GM21447 (cell line): ENCODE measurements around the gene IRAK2.

ENCODE experiments used
- ATAC-seq: cut with Tn5 transposase; IDR thresholded peaks from one replicate; pipeline ENCODE4 v1.9.1; 2021; ENCODE audit not compliant: unreplicated experiment

Gene IRAK2

DNA sequence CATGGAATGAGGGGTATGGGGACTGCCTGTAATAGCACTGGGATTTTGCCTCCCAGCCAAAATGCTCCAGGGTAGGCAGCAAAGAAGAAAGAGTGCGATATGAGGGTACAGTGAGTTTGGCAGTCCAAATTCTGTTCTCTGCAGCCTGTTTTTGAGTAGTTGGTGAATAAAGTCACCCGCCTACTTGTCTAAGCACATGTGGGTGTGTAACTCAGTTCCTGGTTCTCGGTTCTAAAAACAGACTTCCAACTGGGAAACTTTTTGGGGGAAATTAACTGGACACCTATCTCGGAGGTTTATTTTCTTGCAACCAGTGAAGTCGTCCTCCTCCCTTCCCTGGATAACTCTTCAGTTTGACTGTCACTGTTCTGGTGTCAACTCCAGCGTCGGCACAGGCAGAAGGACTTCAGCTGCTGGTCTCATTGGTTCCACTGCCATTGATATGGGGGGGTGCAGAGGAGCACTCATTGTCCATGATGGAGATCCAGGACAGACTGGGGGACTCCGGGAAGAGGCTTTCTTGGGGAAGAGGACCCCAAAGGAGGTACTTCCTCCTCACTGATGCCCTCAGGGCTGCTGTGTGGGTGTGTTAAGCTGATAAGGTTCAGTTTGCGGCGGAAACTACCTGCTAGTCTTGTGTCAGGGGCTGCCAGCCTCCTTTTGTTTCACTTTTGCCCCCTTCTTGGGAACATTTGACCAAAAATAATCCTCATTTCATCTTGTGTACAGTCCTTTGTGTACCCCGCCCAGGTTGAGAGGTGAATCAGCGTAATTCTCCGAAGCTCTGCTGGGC is 114.9 kb downstream of the IRAK2 start:
- ATAC-seq = no peak

DNA sequence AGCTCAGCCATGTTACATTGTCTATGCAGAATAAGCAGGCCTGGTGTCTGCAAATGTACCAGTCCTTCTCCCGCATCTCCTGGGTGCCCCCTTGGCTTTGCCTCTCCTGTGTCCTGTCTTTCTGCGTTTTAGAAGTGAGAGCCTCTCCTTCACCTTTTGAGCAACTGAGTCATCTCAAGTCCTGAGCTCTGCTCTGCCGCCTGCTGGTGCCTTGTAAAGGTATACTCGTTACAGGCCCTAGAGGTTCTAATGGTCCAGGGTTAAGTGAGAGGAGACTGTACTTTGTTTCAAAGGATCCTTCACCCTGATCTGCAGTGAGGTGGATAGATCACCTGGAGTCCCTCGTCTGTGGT is 115.4 kb downstream of the IRAK2 start:
- no peak for ATAC-seq

DNA sequence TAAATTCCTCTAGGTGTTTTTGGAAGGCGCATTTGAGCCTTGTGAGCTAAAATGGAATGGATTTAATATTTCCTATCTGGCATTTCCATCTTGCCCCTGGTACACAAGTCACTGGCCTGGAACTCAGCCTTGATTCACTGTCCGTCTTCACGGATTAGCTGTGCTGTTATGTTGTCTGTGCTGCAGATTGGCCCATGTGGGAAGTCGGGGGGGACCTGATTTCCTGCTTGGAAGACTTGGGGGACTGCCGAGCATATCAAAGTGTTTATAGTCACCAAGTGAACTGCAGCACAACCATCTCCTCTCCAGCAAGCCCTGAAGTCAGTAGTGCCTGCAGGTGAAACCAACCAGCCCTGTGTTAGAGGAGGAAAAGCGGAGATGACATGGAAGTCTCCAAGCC is 115.9 kb downstream of the IRAK2 start:
- no peak for ATAC-seq

DNA sequence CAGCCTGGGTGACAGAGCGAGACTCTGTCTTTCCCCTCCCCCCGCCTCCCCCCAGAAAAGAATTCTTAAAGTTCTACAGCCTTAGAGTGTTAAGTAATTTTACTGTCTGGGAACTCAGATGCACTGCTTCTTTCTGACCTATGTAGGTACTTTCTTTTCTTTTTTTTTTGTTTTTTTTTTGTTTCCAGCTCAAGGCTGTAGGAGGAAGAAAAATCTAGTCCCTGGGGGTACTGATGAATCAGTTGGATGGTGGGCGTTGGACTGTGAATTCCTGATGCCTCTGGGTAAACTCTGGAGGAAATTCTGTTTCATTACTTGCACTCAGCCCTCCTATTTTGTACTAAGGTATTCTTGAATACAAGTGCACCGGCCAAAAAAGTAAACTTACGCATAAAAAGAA is 117.2 kb downstream of the IRAK2 start:
- ATAC-seq = no peak

DNA sequence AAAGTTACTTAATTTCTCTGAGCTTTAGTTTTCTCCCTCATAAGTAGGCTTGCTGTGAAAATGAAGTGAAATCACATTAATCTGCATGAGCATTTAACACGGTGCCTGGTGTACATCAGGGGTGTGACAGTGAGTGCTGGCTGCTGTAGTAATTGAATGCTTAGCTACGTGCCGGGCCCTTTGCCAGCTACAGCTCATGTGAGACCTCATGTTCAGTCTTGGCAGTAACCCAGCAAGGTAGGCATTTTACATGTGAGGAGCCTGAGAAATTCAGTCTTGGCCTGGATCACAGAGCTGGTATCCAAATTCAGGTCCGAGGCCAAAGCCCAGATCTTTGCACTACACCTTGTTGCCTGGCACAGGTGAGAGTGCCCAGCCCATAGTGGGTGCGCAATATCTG is 118.9 kb downstream of the IRAK2 start:
- no peak for ATAC-seq

DNA sequence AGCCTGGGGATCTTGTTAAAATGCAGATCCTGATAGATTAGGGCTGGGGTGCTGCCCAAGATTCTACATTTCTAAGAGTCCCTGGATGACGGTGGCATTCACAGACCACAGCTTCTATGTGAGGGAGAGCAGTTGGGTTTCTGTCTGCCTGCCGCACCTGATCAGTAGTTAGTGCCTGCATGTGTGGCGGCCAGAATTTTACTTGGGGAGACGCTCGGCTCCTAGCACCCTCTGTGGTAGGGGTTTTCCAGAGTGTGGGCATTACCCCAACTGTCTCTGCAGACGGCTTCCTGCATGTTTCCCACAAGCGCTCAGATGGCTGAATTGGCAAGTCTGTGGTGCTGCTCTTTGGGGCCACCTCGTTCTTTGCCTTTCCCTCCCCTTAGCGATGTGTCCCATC is 119.8 kb downstream of the IRAK2 start:
- no peak for ATAC-seq

DNA sequence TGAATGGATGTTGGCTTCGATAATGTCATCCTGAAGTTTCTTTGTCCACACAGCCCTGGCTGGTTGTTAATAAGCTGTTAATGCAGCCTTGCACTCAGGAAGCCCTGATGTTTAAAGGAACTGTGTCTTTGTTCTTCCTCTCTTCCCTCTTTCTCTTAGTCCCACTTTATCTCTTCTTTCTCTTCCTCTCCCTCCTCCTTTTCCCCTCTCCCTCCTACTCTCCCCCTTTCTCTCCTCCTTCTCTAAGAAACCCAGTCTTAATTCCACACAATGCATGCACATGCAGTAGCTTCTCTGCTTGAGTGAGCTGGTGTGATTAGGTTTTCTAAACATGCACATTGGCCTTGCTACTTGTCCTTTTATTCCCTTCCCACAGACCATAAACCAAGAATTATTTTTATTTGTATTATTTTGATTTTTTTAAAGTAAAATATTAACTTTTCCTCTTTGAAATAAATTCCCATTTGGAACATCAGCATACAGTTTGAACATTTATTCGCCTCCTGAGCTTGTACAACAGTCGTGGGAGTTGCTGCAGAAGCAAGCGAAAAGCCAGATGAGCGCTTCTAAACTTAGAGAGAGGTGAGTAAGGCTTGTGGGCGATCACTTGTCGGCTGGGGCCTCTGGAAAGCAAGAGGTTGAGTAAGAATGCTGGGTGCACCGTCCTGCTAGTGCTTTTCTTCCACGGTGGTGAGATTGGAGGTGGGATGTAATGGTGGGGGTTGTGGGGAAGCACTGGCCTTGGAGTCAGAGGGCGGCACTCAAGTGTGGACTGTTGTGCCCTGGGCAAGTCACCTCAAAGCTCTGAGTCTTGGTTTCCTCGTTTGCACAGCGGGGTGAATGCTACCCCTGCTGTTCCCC is 120.8 kb downstream of the IRAK2 start:
- no peak for ATAC-seq

DNA sequence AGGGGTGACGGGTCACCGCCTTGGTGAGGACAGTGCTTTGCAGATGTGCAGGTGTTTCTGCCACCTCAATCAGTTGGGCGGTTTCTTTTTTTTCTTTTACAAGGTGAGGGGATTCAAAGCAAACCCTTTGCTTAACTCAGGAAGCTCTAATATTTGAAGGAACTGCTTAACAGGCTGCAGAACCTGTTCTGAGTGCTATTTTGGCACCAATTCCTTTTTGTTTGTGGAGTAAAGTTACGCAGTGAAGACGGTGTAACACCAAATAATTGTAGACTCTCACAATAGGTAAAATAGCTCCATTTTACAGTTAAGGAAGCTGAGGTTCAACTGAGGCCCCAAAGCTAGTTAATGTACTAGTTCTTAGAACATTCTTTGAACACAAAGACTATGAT is 121.4 kb downstream of the IRAK2 start:
- no peak for ATAC-seq

DNA sequence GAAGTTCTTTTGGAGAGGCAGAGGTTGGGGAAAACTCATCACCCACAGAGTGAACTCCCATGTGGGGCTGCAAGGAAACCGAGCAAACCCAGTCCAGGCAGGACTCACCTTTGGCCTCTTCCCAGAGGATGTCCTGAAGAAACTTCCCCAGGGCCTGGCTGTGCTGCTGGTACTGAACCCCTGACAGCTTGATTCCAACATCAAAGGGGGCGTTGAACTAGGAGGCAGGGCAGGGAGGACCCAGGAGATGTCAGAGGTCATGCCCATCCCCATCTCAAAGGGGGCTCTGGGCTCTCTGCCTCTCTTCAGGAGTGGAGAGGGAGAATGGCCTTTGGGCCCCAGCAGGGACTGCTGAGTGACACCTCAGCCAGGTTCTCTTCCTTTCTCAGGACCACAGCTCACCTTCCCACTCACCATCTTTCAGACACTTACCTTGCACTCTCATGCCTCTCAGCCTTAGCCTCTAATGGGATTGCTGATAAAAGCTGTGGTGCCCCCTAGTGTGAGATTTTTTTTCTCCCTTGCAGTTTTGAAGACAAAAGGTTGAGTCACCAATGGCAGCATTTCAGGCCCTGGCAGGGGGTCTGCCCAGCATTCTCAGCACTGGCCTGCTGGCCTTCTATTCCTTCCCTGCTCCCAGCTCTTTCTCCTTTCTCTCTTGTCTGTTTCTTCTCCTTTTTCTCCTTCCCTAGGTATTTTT is 122.0 kb downstream of the IRAK2 start:
- no peak for ATAC-seq

DNA sequence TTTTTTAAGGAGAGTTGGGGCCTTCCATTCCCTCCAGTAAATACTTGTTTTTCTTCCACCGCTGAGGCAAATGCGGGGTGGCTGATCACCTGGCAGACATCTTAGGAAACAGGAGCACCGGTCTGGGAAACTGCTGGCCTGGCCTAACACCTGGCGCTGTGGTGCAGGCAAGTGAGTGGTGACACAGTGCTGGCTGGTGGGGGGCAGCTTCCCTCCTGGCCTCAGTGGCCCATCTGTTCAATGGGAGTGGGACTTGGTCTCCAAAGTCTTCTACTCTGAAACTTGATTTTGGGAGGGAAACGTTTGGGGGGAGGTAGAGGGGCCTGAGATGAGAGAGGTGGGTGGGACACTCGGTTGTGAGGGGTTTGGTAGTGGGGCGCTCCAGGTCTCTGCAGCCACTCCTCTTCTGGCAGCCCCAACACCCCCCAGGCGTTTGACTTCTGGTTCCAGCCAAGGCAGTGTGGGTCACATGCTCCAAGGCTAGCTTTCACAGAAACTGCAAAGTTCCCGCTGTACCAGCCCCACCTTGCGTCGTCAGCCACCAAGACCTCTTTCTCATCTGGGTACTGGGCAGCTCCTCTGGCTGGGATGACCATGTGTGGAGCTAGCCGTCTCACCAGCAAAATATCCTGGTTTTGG is 123.3 kb downstream of the IRAK2 start:
- no peak for ATAC-seq

DNA sequence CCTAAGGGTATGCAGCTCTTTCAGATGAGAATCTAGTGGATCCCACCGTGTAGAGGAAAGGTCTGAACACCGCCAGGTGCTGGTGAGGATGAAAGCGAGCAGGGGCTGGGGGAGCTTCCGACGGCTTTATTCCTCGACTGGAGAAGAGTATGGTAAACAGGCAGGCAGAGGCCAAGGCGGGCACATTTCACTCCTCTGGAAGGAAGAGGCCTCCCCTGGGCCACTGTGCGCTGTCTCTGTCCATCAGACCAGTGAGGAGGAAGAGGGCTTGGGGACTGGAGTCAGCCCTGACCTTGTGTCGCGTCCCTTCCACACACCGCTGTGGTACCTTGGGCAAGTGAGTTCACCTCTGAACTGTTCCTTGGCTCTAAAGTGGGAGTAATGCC is 123.8 kb downstream of the IRAK2 start:
- ATAC-seq = no peak

DNA sequence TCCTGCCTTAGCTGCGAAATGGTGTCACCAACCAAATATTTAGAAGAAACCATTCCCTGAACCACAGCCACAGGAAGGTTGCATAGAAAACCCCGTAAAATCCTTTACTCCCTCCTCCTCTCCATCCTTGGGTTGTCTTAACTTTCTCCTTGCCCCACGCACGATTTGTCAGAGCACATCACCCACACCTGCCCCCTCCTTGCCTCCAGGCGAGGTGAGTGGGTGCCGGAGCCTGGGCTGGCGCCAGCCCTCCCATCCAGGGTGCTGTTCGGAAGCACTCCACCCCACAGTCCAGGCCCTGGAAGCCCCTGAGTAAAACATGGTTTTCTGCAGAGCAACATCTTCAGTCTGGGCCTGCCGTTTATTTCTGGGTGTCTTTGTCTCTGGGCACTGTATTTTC is 124.4 kb downstream of the IRAK2 start:
- no peak for ATAC-seq

DNA sequence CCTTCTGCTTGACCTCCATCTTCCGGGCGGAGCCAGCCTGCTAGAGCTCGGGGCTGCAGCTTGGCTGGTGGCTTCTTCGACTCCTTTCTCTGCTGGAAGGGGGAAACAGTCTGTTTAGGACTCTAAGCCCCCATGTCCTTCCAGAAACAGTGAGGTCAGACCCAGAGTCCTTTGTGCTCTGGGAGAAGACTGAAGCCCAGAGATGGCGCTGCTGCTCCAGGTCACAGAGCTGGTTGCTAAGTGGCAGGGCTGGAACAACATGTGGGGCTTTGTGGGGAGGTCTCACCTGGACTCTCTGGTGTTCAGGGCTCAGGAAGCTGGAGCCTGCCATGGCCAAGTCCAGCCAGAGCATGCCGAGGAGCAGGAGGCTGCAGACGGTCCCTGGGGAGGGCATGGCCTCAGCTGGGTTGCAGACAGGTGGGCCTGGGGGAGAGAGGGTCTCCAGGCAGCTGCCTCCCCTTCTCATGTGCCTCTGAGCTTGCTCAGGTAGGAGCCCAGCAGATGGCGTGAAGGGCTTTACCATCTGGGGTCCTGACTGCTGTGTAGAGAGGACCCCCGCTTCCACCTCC is 125.2 kb downstream of the IRAK2 start:
- no peak for ATAC-seq

DNA sequence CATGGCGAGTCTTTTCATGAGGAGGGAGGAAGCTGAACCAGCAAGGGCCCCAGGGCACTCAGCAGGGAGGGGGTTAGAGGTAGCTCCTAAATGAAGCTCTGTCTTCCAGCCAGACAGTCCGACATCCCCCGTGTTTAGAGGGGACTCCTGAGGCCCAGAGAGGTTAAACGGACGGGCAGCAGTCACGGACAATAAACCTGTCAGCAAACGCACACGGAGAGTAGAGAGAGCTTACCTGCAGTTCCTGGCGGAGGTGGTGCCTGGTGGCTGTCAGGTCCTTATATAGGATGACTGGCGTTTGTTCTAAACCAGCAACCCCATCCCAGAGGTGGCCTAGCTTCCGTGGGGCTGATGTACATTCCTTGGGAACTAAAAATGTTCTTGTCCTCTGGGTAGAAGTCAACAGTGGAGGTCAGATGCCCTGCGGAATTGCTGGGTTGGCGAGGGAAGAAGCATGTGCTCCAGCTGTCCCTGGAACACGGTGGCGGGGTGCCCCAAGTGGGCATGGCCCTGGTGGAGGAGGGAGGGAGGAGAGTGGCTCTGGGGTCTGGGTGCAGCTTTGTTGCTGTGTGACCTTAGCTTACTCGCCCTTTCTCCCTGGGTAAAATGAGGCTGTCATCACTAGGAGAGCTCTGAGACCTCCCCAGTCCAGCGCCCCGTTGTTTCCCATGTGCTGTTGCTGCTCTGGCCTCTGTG is 125.9 kb downstream of the IRAK2 start:
- ATAC-seq = no peak

DNA sequence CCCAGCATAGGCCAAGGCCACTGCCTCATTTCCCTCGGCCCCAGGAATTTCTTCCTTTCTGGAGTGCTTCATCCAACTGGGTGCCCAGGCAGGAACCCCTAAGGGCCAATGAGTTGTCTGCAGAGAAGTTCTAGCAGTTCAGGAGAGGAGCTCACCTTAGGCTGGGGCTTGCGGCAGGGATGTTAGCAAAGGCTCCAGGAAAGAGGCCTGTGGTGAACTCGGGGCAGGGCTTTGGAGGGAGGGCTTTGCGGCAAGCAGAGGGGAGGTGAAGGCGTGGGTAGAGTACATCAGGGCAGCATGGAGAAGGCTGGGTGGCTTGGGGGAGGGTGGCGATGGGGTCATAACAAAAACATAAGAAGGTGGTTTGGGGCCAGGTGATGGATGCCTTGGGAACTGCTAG is 126.9 kb downstream of the IRAK2 start:
- no peak for ATAC-seq

DNA sequence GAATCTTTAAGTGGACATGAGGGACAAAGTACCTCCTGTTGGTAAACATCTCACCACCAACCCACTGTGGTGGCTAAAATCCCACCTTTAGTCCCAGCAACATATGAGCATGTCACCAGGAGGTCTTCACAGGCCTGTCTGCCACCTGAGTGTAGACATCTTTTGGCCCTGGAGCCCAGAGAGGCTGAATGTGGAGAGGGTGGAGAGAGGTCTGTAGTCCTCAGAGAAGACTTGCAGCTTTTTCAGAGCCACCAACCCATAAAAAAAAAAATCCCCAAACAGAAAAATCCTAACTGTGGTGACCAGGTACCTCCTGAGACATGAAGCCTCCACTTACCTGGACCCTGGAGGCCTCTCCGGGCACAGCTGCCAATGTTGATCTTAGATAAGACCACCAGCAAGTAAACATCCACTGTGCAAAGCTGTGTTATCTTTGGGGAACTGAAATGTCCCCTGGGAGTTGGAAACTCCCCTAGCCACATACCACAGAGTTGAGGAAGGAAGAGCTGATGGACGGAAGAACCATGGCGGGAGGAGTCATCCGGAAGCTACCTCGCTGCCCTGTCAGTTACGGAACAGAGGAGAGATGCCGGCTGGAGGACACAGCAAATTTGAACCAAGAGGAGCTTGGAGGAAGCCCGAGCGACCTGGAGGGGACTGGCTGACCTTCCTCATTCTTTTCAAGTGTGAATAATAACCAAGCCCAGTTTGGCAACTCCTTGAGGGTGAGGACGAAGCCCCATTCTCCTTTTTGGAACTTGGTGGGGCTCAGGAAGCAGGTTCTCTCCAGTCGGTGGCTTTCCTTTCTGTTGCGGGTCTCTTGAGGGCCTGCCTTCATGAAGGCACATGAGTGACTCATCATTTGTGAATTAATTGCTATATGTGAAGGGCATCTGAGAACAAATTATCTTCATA is 128.0 kb downstream of the IRAK2 start, which contains the start of gene GHRL:
Gene GHRL, minus strand, starts transcription at position 443 of the 915 bp plus-strand sequence. CDS start 2,767 bp downstream, outside the sequence.
- ATAC-seq = peak; percentile 72
